HCT116 (cell line): Measurements from ENCODE around the gene TERT.

ENCODE experiments used
- CEBPB ChIP-seq: IDR thresholded peaks from 2 replicates; pipeline ENCODE4 v1.6.1; 2012; ENCODE audit warnings: low read depth
- EGR1 ChIP-seq: IDR thresholded peaks from 2 replicates; pipeline ENCODE4 v1.6.1; 2012; ENCODE audit warnings: low read depth
- EZH2phosphoT487 ChIP-seq: fragments of 200-600 bp; IDR thresholded peaks from 2 replicates; pipeline ENCODE4 v1.6.1; 2018; ENCODE audit warnings: antibody characterized with exemption, borderline replicate concordance
- JUND ChIP-seq: IDR thresholded peaks from 2 replicates; pipeline ENCODE4 v1.6.1; 2012
- POLR2A ChIP-seq: IDR thresholded peaks from 2 replicates; pipeline ENCODE4 v1.7.0; 2011; ENCODE audit warnings: borderline replicate concordance; ENCODE audit not compliant: insufficient read depth, insufficient read length; ENCODE audit errors: extremely low read depth
- POLR2AphosphoS5 ChIP-seq: IDR thresholded peaks from 2 replicates; pipeline ENCODE4 v1.6.1; 2011; ENCODE audit warnings: mild to moderate bottlenecking, low read depth, low read length, moderate library complexity
- RAD21 ChIP-seq: IDR thresholded peaks from 2 replicates; pipeline ENCODE4 v1.6.1; 2012; ENCODE audit warnings: low read depth, mild to moderate bottlenecking
- TCF7L2 ChIP-seq: IDR thresholded peaks from 2 replicates; pipeline ENCODE4 v1.7.0; 2011; ENCODE audit warnings: borderline replicate concordance, inconsistent platforms; ENCODE audit not compliant: insufficient read depth, insufficient read length; ENCODE audit errors: extremely low read depth
- YY1 ChIP-seq: IDR thresholded peaks from 2 replicates; pipeline ENCODE4 v1.6.1; 2011; ENCODE audit warnings: low read length, low read depth, moderate library complexity, mild to moderate bottlenecking; ENCODE audit not compliant: insufficient replicate concordance; ENCODE audit errors: extremely low read depth
- ZFX ChIP-seq: fragments of 450-650 bp; IDR thresholded peaks from 2 replicates; pipeline ENCODE4 v1.6.1; 2017
- TF ChIP-seq, protein P1 (sequence below), 3 experiments: fragments of 200-600 bp in 1 of 3; sonication (generic) in 1 of 3; IDR thresholded peaks in 2 of 3; conservative IDR thresholded peaks in 1 of 3; 2 replicates each; pipeline ENCODE4 v1.5.1; 2012 to 2017; ENCODE audit warnings: low read depth in 2 of 3, low read length in 2 of 3, antibody characterized with exemption in 1 of 3, borderline replicate concordance in 1 of 3, control low read depth in 1 of 3, mild to moderate bottlenecking in 1 of 3, mixed read lengths in 1 of 3, mixed run types in 1 of 3, moderate library complexity in 1 of 3; ENCODE audit not compliant: insufficient read depth in 1 of 3

GRCh38 chr5:1285141-1285540 lies 9.7 kb downstream of the TERT start:
- TF ChIP-seq ZFX (no peak), POLR2A (no peak), POLR2AphosphoS5 (no peak), EGR1 (no peak), EZH2phosphoT487 (no peak), RAD21 (no peak), CEBPB (no peak), TCF7L2 (no peak), JUND (no peak), YY1 (no peak)
- TF ChIP-seq, protein P1, sequence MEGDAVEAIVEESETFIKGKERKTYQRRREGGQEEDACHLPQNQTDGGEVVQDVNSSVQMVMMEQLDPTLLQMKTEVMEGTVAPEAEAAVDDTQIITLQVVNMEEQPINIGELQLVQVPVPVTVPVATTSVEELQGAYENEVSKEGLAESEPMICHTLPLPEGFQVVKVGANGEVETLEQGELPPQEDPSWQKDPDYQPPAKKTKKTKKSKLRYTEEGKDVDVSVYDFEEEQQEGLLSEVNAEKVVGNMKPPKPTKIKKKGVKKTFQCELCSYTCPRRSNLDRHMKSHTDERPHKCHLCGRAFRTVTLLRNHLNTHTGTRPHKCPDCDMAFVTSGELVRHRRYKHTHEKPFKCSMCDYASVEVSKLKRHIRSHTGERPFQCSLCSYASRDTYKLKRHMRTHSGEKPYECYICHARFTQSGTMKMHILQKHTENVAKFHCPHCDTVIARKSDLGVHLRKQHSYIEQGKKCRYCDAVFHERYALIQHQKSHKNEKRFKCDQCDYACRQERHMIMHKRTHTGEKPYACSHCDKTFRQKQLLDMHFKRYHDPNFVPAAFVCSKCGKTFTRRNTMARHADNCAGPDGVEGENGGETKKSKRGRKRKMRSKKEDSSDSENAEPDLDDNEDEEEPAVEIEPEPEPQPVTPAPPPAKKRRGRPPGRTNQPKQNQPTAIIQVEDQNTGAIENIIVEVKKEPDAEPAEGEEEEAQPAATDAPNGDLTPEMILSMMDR (IDR thresholded peaks at IDR 0.05 in 2 of 3, conservative IDR thresholded peaks at IDR 0.05 in 1 of 3; ENCODE audit: borderline replicate concordance in 1 of 3, insufficient read depth in 1 of 3, low read depth in 2 of 3, low read length in 2 of 3) = no peak
